HEK293T (cell line): Measurements from ENCODE around the gene MAP3K5.

Experiments used
- CTCF ChIA-PET: fragments of 350-600 bp; formaldehyde crosslinking; extraction: SDS; loops from one replicate; lab custom pipeline; 2021; ENCODE audit warnings: antibody characterized with exemption, inconsistent platforms; lab: Yijun Ruan, JAX
- POLR2A ChIA-PET: fragments of 350-600 bp; formaldehyde crosslinking; extraction: SDS; loops from one replicate; lab custom pipeline; 2020; ENCODE audit warnings: antibody characterized with exemption, inconsistent platforms; lab: Yijun Ruan, JAX
- DNase-seq: peaks from one replicate; pipeline ENCODE4 v3.0.0; 2012; ENCODE audit warnings: mixed read lengths; ENCODE audit errors: extremely low spot score
- ARNT ChIP-seq: fragments of 450-650 bp; IDR thresholded peaks from 2 replicates; pipeline ENCODE4 v1.6.1; 2017; ENCODE audit warnings: mild to moderate bottlenecking
- BHLHE40 ChIP-seq: fragments of 450-650 bp; IDR thresholded peaks from 2 replicates; pipeline ENCODE4 v1.6.1; 2016; ENCODE audit warnings: mild to moderate bottlenecking, moderate library complexity, borderline replicate concordance
- CTBP1 ChIP-seq: fragments of 450-650 bp; IDR thresholded peaks from 2 replicates; pipeline ENCODE4 v1.6.1; 2016; ENCODE audit warnings: borderline replicate concordance
- ELF4 ChIP-seq: fragments of 450-650 bp; IDR thresholded peaks from 2 replicates; pipeline ENCODE4 v1.6.1; 2017; ENCODE audit warnings: antibody characterized with exemption
- FOXA1 ChIP-seq: fragments of 450-650 bp; IDR thresholded peaks from 2 replicates; pipeline ENCODE4 v1.6.1; 2016; ENCODE audit warnings: mild to moderate bottlenecking
- FOXK2 ChIP-seq: fragments of 450-650 bp; IDR thresholded peaks from 2 replicates; pipeline ENCODE4 v1.6.1; 2016; ENCODE audit warnings: mild to moderate bottlenecking
- FOXM1 ChIP-seq: fragments of 450-650 bp; IDR thresholded peaks from 2 replicates; pipeline ENCODE4 v1.6.1; 2017; ENCODE audit warnings: mild to moderate bottlenecking, borderline replicate concordance
- HDGF ChIP-seq: fragments of 450-650 bp; IDR thresholded peaks from 2 replicates; pipeline ENCODE4 v1.6.1; 2017; ENCODE audit warnings: antibody characterized with exemption, borderline replicate concordance
- L3MBTL2 ChIP-seq: fragments of 450-650 bp; conservative IDR thresholded peaks from 2 replicates; pipeline ENCODE4 v1.6.1; 2016; ENCODE audit warnings: mild to moderate bottlenecking
- LEF1 ChIP-seq: fragments of 450-650 bp; IDR thresholded peaks from 2 replicates; pipeline ENCODE4 v1.6.1; 2017; ENCODE audit warnings: mild to moderate bottlenecking, borderline replicate concordance
- NFRKB ChIP-seq: fragments of 450-650 bp; IDR thresholded peaks from 2 replicates; pipeline ENCODE4 v1.6.1; 2016; ENCODE audit warnings: mild to moderate bottlenecking, moderate library complexity
- SP1 ChIP-seq: fragments of 450-650 bp; IDR thresholded peaks from 2 replicates; pipeline ENCODE4 v1.6.1; 2017
- SUZ12 ChIP-seq: fragments of 450-650 bp; IDR thresholded peaks from 2 replicates; pipeline ENCODE4 v1.6.1; 2016; ENCODE audit warnings: mild to moderate bottlenecking
- TARDBP ChIP-seq: fragments of 450-650 bp; IDR thresholded peaks from 2 replicates; pipeline ENCODE4 v1.6.1; 2016
- ZNF384 ChIP-seq: fragments of 450-650 bp; IDR thresholded peaks from 2 replicates; pipeline ENCODE4 v1.6.1; 2016
- TF ChIP-seq, protein P1 (sequence below): fragments of 450-650 bp; IDR thresholded peaks from 2 replicates; pipeline ENCODE4 v1.6.1; 2016

Gene MAP3K5

DNA sequence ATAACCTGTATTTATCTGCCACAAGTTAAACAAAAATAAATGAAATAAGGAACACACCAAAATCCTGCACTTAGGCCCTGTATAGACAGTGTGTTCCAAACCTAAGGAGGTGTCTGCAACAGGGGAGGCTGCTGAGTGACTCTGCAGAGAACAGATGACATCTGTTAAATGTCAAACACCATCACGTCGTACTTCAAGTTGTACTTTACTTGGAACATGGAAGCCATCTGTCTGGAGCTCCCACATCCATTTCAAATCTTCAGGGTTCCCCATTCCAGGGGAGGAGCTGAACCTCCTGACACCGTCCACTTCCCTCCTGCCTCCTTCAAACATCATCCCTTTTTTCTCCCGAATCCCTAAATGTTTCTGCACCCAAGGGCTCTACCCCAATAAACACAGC, 240.2 kb downstream of the MAP3K5 start:
- CTCF ChIA-PET, result interaction anchor here (0.6 kb wide), 1 partner anchor 322 kb away, joined by 5 read pairs; no protein-coding TSS in a partner anchor
- POLR2A ChIA-PET, result no interaction called here
- DNase-seq, result no peak
- no peak for TF ChIP-seq TARDBP
- TF ChIP-seq L3MBTL2, result no peak

DNA sequence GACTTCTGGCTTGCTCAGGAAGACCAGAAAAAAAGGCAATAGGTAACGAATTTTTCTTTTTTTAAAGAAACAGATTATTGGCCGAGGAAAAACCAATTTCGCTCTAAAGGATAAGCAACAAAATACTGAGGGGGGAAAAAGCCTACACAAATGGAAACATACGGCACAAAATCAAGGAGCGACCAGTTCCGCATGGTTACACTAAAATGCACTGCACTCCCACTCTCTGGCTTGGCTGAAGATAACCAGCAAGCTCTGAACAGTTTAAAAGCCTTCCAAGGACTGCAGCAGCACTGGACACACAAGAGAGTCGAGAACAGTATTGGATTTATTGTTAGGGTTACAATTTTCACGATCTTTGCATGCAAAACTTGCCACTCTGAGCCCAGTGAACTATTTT, 241.2 kb downstream of the MAP3K5 start:
- ChIA-PET POLR2A (interaction anchor here (1.0 to 1.8 kb wide), 2 partner anchors 25 to 261 kb away, joined by 4 to 5 read pairs; partner anchors contain the start of gene BCLAF1), CTCF (interaction anchor here (0.7 to 2.5 kb wide), 13 partner anchors 9 to 1128 kb away, joined by 3 to 12 read pairs (median 4); partner anchors contain the start of genes BCLAF1, MAP3K5 and MTFR2)
- no peak for DNase-seq
- TF ChIP-seq, protein P1, sequence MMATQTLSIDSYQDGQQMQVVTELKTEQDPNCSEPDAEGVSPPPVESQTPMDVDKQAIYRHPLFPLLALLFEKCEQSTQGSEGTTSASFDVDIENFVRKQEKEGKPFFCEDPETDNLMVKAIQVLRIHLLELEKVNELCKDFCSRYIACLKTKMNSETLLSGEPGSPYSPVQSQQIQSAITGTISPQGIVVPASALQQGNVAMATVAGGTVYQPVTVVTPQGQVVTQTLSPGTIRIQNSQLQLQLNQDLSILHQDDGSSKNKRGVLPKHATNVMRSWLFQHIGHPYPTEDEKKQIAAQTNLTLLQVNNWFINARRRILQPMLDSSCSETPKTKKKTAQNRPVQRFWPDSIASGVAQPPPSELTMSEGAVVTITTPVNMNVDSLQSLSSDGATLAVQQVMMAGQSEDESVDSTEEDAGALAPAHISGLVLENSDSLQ, result no peak
- TF ChIP-seq CTBP1 (no peak), SUZ12 (no peak), ELF4 (no peak), L3MBTL2 (no peak), NFRKB (no peak), TARDBP (no peak), SP1 (no peak), BHLHE40 (no peak), LEF1 (no peak), HDGF (no peak)

DNA sequence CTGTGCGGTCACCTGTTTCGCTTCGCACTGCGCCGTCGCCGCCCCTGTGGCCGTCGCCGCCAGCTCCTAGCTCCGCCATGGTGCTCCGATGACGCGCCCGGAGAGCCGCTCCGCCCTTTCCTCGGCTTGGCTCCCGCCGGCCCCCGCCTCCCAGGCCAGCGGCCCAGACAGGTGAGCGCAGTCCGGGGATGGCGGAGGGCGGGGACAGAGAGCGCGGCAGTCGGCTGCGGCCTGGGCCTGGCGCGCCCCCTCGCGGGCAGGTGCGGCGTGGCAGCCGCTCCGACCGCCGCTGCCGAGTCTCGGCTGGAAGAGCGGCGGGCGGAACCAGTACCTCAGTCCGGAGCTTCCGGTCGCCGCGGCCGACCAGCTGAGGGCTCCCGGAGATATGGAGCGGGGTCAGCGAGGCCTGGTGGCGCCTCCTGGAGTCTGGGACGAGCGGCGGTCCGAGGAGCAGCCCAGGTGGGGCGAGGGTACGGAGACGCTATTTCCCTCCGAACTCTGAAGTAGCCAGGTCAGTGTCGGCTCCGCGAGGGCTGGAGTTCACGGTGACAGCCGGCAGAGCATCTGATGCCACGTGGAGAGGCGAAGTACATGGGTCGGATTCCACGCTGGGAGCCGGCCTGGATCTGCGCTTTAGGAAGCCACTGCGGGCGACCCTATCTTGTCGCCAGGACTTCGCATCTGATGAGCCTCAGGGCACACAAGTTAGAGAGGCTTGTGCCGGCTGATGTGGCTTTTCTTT, 241.8 kb downstream of the MAP3K5 start, which contains the start of gene MAP7:
Gene MAP7, minus strand, starts transcription at position 93 of the 742 bp plus-strand sequence. Its CDS starts 14 bp downstream, at position 79.
- peak; percentile 84 for DNase-seq
- TF ChIP-seq TARDBP, result no peak
- TF ChIP-seq SP1, result no peak
- TF ChIP-seq HDGF, result no peak
- TF ChIP-seq, protein P1, result no peak
- TF ChIP-seq L3MBTL2, result peak; percentile 32; the same call in 1 of the 2 replicates
- TF ChIP-seq NFRKB, result no peak
- peak; percentile 66; the same call in 1 of the 2 replicates for TF ChIP-seq CTBP1
- TF ChIP-seq SUZ12, result no peak
- ChIA-PET CTCF (interaction anchor here (0.6 to 2.5 kb wide), 21 partner anchors 9 to 1127 kb away, joined by 3 to 12 read pairs (median 3); partner anchors contain the start of genes BCLAF1, MAP3K5 and MTFR2), POLR2A (interaction anchor here (1.0 to 2.3 kb wide), 3 partner anchors 25 to 261 kb away, joined by 4 to 12 read pairs (median 5); partner anchors contain the start of gene BCLAF1)

DNA sequence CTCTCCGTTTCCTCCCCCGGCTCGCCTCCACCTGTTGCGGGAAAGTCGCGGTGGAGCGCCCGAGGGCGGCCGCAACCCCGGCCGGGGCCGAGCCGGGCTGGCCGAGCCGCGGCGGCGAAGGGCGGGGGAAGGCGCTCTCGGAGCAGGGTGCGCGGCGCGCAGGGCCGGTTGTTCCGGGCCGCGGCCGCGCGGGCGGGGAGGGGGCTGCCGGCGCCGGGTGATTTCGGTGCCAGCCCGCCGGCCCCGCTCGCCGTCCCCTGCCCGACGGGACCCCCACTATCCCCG, 242.3 kb downstream of the MAP3K5 start:
- CTCF ChIA-PET, result interaction anchor here (0.6 to 2.5 kb wide), 17 partner anchors 9 to 306 kb away, joined by 3 to 12 read pairs (median 3); partner anchors contain the start of genes BCLAF1 and MTFR2
- POLR2A ChIA-PET, result interaction anchor here (1.1 to 2.3 kb wide), 3 partner anchors 24 to 299 kb away, joined by 3 to 12 read pairs (median 5); partner anchors contain the start of genes BCLAF1 and MTFR2
- TF ChIP-seq CTBP1, result no peak
- peak; percentile 75 for DNase-seq

DNA sequence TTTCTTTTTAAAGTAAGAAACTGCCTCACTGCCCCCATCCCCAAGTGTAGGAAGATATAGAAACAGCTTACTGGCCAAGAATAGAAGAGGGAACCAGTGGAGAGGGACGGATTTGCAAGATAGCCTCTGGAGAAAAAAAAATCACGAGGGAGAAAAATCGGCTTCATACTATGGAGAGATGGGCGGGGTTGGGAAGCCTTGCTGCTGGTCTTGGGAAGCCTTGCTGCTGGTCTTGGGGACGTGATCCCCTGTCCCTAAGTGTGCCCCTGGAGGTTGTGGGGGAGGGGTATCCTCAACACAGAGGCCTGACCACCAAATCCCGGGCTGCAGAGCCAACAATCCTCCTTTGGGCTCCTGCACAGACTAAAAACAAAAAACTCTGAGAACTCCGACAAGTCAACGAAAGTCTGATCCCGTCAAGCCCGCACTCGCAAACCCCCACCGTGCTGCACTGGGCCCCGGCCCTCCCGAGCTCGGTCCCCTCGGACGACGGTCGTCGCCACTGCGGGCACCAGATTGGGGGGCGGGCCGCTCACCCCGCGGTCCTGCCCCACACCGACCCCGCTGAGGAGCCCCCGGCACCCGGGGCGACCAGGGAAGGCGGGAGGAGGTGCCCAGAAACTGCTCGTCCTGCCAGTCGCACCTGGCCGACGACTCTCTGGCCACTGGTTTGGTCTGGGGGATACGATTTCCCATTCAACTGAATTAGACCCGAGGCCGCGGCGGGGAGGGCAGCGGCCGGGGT, 242.8 kb downstream of the MAP3K5 start:
- DNase-seq, result peak; percentile 38
- TF ChIP-seq ELF4 (no peak), ARNT (no peak), L3MBTL2 (peak; percentile 59)
- ChIA-PET CTCF (interaction anchor here (0.6 to 2.5 kb wide), 17 partner anchors 8 to 306 kb away, joined by 3 to 12 read pairs (median 3); no protein-coding TSS in a partner anchor), POLR2A (interaction anchor here (0.6 to 2.3 kb wide), 4 partner anchors 205 to 299 kb away, joined by 3 to 12 read pairs (median 3); partner anchors contain the start of genes BCLAF1 and MTFR2)

DNA sequence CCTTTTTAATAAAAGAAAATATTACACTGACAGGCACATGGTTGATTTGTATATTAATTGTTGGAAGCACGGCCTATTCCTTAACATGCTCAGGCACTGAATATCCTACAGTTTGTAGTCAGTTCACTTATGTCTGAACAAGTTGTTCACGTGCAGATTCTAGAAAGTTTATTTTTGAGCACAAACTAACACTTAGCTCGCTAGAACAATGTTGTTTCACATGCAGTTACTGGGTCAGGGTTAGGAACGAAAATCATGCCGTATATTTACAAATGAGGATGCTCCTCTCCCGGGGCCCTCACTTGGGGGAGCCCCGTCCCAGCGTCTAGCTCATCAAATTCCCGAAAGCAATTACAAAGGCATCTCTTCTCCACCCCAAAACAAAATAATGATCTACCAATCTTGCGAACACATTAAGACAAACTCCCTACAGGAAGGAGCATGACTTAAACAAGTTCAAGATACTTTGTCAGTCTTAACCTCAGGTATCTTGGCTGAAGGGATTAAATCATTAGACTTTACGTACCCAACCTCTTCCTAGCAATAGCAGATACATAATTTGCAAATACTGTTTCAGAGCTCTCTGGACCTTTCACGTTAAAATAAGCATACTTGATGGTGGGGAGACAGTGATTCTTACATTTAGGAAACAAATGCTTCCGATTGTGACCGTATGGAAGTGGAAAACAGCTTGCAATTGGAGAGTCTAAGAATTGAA, 243.5 kb downstream of the MAP3K5 start:
- TF ChIP-seq BHLHE40, result no peak
- no peak for TF ChIP-seq FOXM1
- no peak for TF ChIP-seq L3MBTL2
- no peak for TF ChIP-seq CTBP1
- no peak for TF ChIP-seq FOXK2
- TF ChIP-seq FOXA1, result no peak
- no peak for TF ChIP-seq ELF4
- TF ChIP-seq LEF1, result no peak
- no peak for TF ChIP-seq HDGF
- no peak for TF ChIP-seq ARNT
- TF ChIP-seq TARDBP, result no peak
- TF ChIP-seq NFRKB, result no peak
- TF ChIP-seq SP1, result no peak
- TF ChIP-seq ZNF384, result no peak
- TF ChIP-seq, protein P1, result no peak
- no peak for TF ChIP-seq SUZ12
- POLR2A ChIA-PET, result interaction anchor here (0.6 to 2.3 kb wide), 6 partner anchors 204 to 298 kb away, joined by 3 to 12 read pairs (median 3); partner anchors contain the start of genes BCLAF1, MAP3K5 and MTFR2
- DNase-seq, result no peak
- CTCF ChIA-PET, result interaction anchor here (1.0 to 2.5 kb wide), 4 partner anchors 96 to 231 kb away, joined by 4 to 12 read pairs (median 6); no protein-coding TSS in a partner anchor
